Measurements from ENCODE around the gene DHPS.

DHPS gene

GRCh38 chr19:12675940-12676339 lies 5.7 kb downstream of the DHPS start:
- in situ Hi-C loops (cut with MboI; ENCODE audit: low sequenced_read_pairs) = no loop called here

- in situ Hi-C loops (cut with MboI; ENCODE audit: low sequenced_read_pairs) = no loop called here
Measured at GRCh38 chr19:12675399-12675798, 6.3 kb downstream of the DHPS start.

DNA sequence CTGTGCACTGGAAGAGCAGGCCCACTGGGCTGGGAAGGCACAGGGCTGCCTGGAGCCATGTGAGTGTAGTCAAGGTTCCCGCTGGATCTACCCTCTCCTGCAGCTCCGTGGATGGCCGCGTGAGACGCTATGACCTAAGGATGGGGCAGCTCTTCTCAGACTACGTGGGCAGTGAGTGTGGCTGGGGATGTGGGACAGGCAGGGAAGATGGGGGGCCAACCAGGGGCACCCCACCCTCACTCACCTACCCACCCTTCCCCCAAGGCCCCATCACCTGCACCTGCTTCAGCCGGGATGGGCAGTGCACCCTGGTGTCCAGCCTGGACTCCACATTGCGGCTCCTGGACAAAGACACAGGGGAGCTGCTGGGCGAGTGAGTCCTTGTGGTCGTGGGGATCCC lies 8.9 kb downstream of the DHPS start:
- in situ Hi-C loops (cut with MboI; ENCODE audit: low sequenced_read_pairs) = loop anchor here (25.0 kb wide), 1 partner anchor 110 kb away; the partner anchor contains the start of gene ZNF564

DNA sequence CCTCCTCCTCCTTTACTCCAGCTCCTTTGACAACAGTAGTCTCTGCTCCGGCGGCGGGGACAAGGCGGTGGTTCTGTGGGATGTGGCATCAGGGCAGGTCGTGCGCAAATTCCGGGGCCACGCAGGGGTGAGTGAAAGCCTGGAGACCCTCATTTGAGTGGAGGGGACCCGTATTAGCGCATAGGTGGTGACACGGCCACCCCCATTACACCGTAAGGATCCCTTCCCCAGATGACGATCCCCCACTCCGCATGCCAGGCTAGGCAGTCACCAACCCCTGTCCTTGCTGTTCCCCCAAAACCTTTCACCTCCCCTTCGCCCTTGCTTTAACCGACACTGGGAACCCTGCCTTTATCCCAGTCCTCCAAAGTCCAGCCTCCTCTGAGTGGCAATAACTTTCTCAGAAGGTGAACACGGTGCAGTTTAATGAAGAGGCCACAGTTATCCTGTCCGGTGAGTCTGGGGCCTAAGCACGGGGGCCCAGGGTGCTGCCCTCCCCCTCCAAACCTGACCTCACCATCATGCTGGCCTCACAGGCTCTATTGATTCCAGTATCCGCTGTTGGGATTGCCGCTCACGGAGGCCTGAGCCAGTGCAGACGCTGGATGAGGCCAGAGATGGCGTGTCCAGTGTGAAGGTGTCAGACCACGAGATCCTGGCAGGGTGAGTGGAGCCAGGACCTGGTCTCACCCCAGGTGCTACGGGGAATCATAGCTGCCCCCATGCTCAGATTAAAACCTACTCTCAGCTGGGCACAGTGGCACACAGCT lies 11.3 kb downstream of the DHPS start:
- in situ Hi-C loops (cut with MboI; ENCODE audit: low sequenced_read_pairs) = loop anchor here (25.0 kb wide), 1 partner anchor 108 kb away; the partner anchor contains the start of gene ZNF564

DNA sequence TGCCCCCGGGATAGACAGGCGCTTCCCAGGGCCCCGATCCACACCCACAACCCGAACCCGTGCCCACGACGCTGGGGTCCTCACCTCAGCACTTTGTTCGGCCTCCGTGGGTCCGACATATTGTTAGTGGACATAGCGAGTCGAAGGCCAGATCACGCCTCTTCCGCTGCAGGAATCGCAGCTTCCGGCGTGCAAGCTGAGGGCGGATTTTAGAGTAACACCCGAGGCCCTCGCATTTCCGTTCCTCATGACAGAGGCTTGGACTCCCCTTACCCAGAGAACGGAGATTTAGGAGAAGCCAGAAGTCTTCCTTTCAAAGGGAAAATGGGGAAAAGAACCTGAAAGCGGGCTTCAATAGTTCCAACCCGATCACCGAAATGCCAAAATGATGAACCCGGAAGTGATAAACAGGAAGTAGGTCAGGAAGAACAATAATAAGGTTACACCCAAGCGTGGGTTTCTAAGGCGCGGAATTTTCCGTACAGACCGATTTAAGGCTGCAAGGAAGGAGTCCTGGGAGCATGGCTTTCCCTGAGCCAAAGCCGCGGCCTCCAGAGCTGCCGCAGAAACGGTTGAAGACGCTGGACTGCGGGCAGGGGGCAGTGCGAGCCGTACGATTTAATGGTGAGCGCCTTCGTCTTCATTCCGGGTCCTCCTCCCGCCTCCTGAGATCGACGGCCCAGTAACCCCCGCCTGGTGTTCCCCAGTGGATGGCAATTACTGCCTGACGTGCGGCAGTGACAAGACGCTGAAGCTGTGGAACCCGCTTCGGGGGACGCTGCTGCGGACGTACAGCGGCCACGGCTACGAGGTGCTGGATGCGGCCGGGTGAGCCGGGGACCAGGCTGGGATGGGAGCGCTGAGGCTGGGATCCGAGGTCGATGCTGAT lies 12.2 kb downstream of the DHPS start:
- in situ Hi-C loops (cut with MboI; ENCODE audit: low sequenced_read_pairs) = loop anchor here (25.0 kb wide), 1 partner anchor 107 kb away; the partner anchor contains the start of gene ZNF564

DNA sequence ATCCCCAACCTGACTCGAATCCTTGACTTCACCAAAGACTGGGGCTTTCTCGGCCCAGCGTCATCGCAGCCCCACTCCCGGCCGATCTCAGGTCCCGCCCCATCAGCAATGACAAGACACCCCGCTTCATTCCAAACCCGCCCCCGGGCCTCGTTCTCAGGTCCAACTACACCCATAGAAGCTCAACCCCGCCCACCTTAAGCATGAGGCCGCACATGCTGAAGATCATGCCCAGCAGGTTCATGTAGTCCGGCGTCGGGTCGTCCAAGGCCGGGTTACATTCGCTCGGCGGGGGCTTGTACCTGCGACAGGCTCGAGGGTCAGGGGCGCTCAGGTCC lies 12.8 kb downstream of the DHPS start:
- in situ Hi-C loops (cut with MboI; ENCODE audit: low sequenced_read_pairs) = loop anchor here (25.0 kb wide), 1 partner anchor 107 kb away; the partner anchor contains the start of gene ZNF564

- in situ Hi-C loops (cut with MboI; ENCODE audit: low sequenced_read_pairs) = loop anchor here (25.0 kb wide), 1 partner anchor 106 kb away; the partner anchor contains the start of gene ZNF564
Measured at GRCh38 chr19:12668346-12668745, 13.3 kb downstream of the DHPS start.

- in situ Hi-C loops (cut with MboI; ENCODE audit: low sequenced_read_pairs) = loop anchor here (25.0 kb wide), 1 partner anchor 106 kb away; the partner anchor contains the start of gene ZNF564
Measured at GRCh38 chr19:12667731-12668302, 13.9 kb downstream of the DHPS start.

GRCh38 chr19:12666265-12667048 lies 15.2 kb downstream of the DHPS start, which contains the start of the genes MAN2B1 and WDR83:
Gene MAN2B1, minus strand, starts transcription at chr19:12666742. Its CDS starts 41 bp downstream, at chr19:12666701.
Gene WDR83, plus strand, starts transcription at chr19:12666807. Its CDS starts 2,984 bp downstream, at chr19:12669791.
- in situ Hi-C loops (cut with MboI; ENCODE audit: low sequenced_read_pairs) = loop anchor here (25.0 kb wide), 1 partner anchor 104 kb away; the partner anchor contains the start of gene ZNF564

- in situ Hi-C loops (cut with MboI; ENCODE audit: low sequenced_read_pairs) = loop anchor here (25.0 kb wide), 1 partner anchor 103 kb away; the partner anchor contains the start of gene ZNF564
Measured at GRCh38 chr19:12665671-12666264, 15.9 kb downstream of the DHPS start.

DNA sequence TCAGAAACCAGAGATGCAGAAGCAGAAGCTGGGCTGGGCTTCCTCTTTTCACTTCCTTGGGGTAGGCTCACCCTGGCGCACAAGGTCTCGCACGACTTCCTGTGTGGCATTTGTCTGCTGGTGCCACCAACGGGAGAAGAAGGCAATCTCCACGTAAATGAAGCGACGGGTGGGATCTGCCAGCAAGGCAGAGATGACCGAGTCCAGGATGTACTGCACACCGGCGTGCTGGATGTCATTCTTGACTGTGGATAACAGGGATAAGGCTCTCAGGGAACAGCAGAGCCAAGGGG lies 16.5 kb downstream of the DHPS start:
- in situ Hi-C loops (cut with MboI; ENCODE audit: low sequenced_read_pairs) = loop anchor here (25.0 kb wide), 1 partner anchor 103 kb away; the partner anchor contains the start of gene ZNF564

DNA sequence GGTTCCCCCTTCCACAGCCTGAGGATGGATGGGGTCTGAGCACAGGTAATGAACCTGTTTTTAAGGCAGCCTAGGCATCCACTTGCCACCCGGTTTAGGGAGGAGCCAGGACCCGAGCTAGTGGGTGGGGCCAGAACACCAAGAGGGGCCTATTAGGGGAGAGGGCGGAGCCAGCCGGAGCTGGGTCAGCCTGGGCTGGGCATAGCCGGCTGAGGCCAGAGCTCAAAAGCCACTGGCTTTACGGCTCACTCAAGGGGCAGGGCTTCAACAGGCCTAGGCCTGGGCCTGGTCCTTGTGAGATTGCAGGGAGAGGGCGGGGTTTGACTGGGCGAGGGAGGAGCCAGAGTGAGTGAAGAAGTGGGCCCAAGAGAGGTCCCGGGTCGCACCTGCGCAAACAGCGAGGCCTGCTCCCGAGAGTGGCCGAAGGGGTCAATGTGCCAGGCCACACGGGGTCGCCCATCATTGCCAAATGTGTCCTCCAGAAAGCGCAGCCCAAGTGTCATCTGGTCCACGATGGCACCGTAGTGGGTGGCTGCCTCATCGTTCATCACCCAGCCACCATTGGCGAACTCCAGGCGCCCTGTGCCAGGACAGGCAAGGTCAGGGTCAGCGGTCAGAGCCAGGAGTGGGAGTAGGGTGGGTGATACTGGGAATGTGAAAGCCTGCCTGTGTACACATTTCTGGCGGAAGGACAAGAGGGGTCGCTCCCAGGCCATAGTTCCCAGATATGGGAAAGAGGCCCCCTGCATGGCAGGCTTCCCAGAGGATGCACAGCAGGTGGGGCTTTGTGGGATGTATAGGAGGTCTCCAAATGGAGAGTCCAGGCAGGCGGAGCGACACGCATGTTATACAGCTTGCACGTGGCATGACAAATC lies 17.0 kb downstream of the DHPS start:
- in situ Hi-C loops (cut with MboI; ENCODE audit: low sequenced_read_pairs) = loop anchor here (25.0 kb wide), 1 partner anchor 102 kb away; the partner anchor contains the start of gene ZNF564

DNA sequence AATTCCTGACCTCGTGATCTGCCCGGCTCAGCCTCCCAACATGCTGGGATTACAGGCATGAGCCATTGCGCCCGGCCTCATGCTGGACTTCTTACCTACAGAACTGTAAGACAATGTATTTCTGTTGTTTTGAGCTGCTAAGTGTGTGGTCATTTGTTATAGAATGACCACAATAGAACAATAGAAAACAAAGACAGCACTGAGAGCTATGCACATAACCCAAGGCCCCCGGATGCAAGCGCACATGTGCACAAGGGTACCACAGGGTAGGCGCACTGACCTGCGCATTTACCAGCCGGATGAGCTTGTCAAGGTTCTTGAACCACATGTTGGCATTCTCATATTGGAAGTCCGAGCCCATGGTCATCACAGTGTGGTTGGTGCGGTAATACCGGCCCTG lies 20.7 kb downstream of the DHPS start:
- in situ Hi-C loops (cut with MboI; ENCODE audit: low sequenced_read_pairs) = loop anchor here (25.0 kb wide), 1 partner anchor 99 kb away; the partner anchor contains the start of gene ZNF564

DNA sequence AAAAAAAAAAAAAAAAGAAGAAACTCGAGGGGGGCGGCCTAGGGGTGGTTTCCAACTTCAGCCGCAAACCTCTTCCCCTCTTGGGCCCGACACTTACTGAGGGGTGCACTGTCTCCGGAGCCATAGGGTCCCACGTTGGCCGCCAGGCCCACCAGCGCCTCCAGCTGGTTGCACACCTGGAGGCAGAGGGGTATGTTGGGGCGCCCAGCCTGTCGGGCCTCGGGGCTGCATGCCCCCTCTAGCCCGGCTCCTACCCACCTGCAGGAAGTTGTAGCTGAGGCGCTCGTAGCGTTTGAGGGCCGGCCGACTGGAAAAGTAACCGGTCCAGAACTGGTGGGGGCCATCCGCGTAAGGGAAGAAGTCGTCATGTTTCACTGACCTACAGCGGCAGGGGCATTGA lies 23.7 kb downstream of the DHPS start:
- in situ Hi-C loops (cut with MboI; ENCODE audit: low sequenced_read_pairs) = loop anchor here (25.0 kb wide), 1 partner anchor 96 kb away; the partner anchor contains the start of gene ZNF564

DNA sequence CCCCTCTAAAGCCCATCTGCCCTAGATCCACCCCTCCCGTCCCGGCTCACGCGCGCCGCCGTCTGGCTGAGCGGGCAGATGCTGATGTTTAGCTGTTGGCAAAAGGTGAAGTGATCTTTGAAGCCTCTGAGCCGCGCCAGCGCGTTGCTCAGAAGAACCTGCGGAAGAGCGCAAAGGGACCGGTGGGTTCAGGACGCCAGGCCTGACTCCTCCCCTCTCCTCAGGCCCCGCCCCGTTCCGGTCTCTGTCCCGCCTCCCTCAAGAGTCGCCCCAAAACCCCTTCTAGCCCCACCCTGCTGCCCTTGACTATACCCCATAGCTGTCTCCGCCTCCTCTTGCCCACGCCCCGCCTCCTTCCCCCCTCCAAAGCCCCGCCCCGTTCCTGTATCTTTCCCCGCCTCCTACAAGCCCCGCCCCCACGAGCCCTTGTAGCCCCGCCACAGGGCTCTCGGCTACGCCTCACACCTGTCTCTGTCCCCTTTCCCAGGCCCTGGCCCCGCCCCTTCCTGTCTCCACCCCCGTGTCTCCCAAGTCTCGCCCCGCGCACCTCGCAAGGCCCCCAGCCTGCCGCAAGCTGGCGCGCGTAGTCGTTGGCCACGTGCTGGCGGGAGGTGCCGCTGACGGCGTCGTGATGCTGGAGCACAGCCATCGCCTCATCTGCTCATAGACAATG lies 24.6 kb downstream of the DHPS start:
- in situ Hi-C loops (cut with MboI; ENCODE audit: low sequenced_read_pairs) = loop anchor here (25.0 kb wide), 1 partner anchor 95 kb away; the partner anchor contains the start of gene ZNF564

DNA sequence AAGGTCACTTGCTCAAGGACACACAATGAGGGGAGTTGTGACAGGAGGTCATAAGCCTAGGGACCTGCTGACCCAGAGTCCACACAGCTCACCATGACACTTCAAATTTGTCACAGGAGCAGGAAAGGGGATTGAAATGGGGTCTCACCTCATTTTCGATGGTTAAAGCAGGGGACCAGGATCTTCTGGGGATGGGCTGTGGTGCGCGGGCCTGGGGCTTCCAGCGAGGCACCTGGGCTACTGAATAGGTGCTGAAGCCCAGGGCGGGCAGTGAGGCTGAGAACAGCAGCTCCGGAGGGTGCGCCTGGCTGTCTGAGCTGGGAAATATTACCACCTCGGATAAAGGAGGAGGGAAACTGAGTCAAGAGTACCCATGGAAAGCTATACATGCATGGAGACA lies 26.1 kb downstream of the DHPS start:
- in situ Hi-C loops (cut with MboI; ENCODE audit: low sequenced_read_pairs) = loop anchor here (25.0 kb wide), 1 partner anchor 93 kb away; the partner anchor contains the start of gene ZNF564

GRCh38 chr19:12652219-12652618 lies 29.5 kb downstream of the DHPS start:
- in situ Hi-C loops (cut with MboI; ENCODE audit: low sequenced_read_pairs) = loop anchor here (25.0 kb wide), 1 partner anchor 90 kb away; the partner anchor contains the start of gene ZNF564

GRCh38 chr19:12649941-12650340 lies 31.7 kb downstream of the DHPS start:
- in situ Hi-C loops (cut with MboI; ENCODE audit: low sequenced_read_pairs) = loop anchor here (25.0 kb wide), 1 partner anchor 88 kb away; the partner anchor contains the start of gene ZNF564

Data from HL-60/S4 treated with retinoic acid at 250 ng/mL for 4 days and 3 days (cell line).